ENCODE data around the gene GLMN.

DNA sequence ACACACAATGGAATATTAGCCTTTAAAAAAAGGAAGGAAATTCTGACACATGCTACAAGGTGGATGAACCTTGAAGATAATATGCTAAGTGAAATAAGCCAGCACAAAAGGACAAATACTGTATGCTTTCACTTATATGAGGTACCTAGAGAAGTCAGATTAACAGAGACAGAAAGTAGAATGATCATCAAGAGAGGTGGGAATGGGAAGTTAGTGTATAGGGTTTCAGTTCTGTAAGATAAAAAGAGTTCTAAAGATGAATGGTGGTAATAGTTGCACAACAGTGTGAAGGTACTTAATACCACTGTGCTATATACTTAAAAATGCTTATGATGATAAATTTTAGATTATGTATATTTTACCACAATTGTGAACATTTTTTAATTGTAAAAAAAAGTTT is 7.2 kb upstream of the GLMN start:
- TF ChIP-seq, protein P1, sequence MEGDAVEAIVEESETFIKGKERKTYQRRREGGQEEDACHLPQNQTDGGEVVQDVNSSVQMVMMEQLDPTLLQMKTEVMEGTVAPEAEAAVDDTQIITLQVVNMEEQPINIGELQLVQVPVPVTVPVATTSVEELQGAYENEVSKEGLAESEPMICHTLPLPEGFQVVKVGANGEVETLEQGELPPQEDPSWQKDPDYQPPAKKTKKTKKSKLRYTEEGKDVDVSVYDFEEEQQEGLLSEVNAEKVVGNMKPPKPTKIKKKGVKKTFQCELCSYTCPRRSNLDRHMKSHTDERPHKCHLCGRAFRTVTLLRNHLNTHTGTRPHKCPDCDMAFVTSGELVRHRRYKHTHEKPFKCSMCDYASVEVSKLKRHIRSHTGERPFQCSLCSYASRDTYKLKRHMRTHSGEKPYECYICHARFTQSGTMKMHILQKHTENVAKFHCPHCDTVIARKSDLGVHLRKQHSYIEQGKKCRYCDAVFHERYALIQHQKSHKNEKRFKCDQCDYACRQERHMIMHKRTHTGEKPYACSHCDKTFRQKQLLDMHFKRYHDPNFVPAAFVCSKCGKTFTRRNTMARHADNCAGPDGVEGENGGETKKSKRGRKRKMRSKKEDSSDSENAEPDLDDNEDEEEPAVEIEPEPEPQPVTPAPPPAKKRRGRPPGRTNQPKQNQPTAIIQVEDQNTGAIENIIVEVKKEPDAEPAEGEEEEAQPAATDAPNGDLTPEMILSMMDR (IDR thresholded peaks at IDR 0.05) = no peak
- no peak for TF ChIP-seq POLR2A (IDR thresholded peaks at IDR 0.05)
- no peak for TF ChIP-seq EP300 (IDR thresholded peaks at IDR 0.05)
- TF ChIP-seq POLR2AphosphoS5 (IDR thresholded peaks at IDR 0.05) = no peak

Data from sigmoid colon (tissue), 4 donors.